Common myeloid progenitor, CD34-positive (primary cell): ENCODE measurements around the gene SLC25A39.

Experiments
- CTCF ChIA-PET: fragments of 350-600 bp; sonication (Branson Sonifier 250); formaldehyde crosslinking; loops from one replicate; lab custom pipeline; 2021; ENCODE audit warnings: antibody characterized with exemption; lab: Charles Lee
- POLR2A ChIA-PET: fragments of 350-600 bp; sonication (Branson Sonifier 250); formaldehyde crosslinking; loops from one replicate; lab custom pipeline; 2021; ENCODE audit warnings: antibody characterized with exemption; lab: Charles Lee
- DNase-seq, 3 donors: peaks; one replicate each; pipeline versions ENCODE4 v3.0.0 to v3.0.0-alpha.2; 2013
- H3K27ac ChIP-seq, 2 experiments: 1 replicate in 1 of 2; 2 replicates in 1 of 2; pipeline ENCODE4 v1.7.0; 2013; ENCODE audit warnings: inconsistent platforms in 2 of 2, low read length in 2 of 2, mild to moderate bottlenecking in 2 of 2, low read depth in 1 of 2, moderate library complexity in 1 of 2; ENCODE audit not compliant: severe bottlenecking in 2 of 2, insufficient read depth in 1 of 2, poor library complexity in 1 of 2
- H3K27me3 ChIP-seq, 5 experiments: replicated peaks in 2 of 5; 1 replicate in 3 of 5; 2 replicates in 2 of 5; pipeline versions ENCODE4 v1.6.1 to v1.7.0; 2013; ENCODE audit warnings: low read length in 4 of 5, mild to moderate bottlenecking in 2 of 5, moderate library complexity in 2 of 5, inconsistent platforms in 1 of 5; ENCODE audit not compliant: insufficient read depth in 5 of 5, control insufficient read depth in 4 of 5
- H3K36me3 ChIP-seq, 4 experiments: 1 replicate in 2 of 4; 2 replicates in 2 of 4; pipeline versions ENCODE4 v1.6.1 to v1.7.0; 2013; ENCODE audit warnings: low read length in 3 of 4, control low read depth in 1 of 4, mild to moderate bottlenecking in 1 of 4; ENCODE audit not compliant: control insufficient read depth in 4 of 4, insufficient read depth in 4 of 4
- H3K4me1 ChIP-seq, 4 experiments: 1 replicate in 3 of 4; 2 replicates in 1 of 4; pipeline versions ENCODE4 v1.6.1 to v1.7.1; 2013; ENCODE audit warnings: low read length in 3 of 4, mild to moderate bottlenecking in 3 of 4, control low read depth in 1 of 4, inconsistent platforms in 1 of 4, moderate library complexity in 1 of 4; ENCODE audit not compliant: control insufficient read depth in 4 of 4, insufficient read depth in 4 of 4; ENCODE audit errors: control extremely low read depth in 1 of 4
- H3K4me3 ChIP-seq, 7 experiments: 1 replicate in 4 of 7; 2 replicates in 3 of 7; pipeline versions ENCODE4 v1.5.1 to v1.7.0; 2013; ENCODE audit warnings: mild to moderate bottlenecking in 7 of 7, low read length in 6 of 7, moderate library complexity in 6 of 7, inconsistent platforms in 2 of 7, low read depth in 2 of 7, control low read depth in 1 of 7; ENCODE audit not compliant: insufficient read depth in 4 of 7, control insufficient read depth in 1 of 7; ENCODE audit errors: extremely low read depth in 1 of 7
- H3K9me3 ChIP-seq, 5 experiments: 1 replicate in 4 of 5; 2 replicates in 1 of 5; pipeline versions ENCODE4 v1.6.1 to v1.7.1; 2013; ENCODE audit warnings: low read length in 4 of 5, mild to moderate bottlenecking in 2 of 5, inconsistent platforms in 1 of 5, low read depth in 1 of 5, moderate library complexity in 1 of 5; ENCODE audit not compliant: control insufficient read depth in 4 of 5, insufficient read depth in 2 of 5; ENCODE audit errors: control extremely low read depth in 1 of 5
- WGBS: methylation state at CpG from one replicate; pipeline ENCODE4 v1.1.5; 2013; ENCODE audit not compliant: insufficient coverage; 5-methylcytosine and 5-hydroxymethylcytosine counted together

SLC25A39 gene

GRCh38 chr17:44297975-44298374 lies 26.6 kb downstream of the SLC25A39 start:
- no peak overlapping the region for H3K27ac ChIP-seq
- WGBS, result 100% methylated on average over 2 of the region's 3 CpGs
- H3K9me3 ChIP-seq, result no peaks in the 10 kb centered on the region
- ChIA-PET CTCF (no interaction called here), POLR2A (interaction anchor here (1.2 kb wide), 1 partner anchor 10 kb away, joined by 3 read pairs; no protein-coding TSS in a partner anchor)
- no peak for DNase-seq
- H3K4me1 ChIP-seq, result no peaks in the 10 kb centered on the region
- no peaks in the 10 kb centered on the region for H3K36me3 ChIP-seq
- no peak overlapping the region for H3K4me3 ChIP-seq
- peaks cover 0 to 1% (median 0%) of the 10 kb centered on the region in 5 experiments for H3K27me3 ChIP-seq

DNA sequence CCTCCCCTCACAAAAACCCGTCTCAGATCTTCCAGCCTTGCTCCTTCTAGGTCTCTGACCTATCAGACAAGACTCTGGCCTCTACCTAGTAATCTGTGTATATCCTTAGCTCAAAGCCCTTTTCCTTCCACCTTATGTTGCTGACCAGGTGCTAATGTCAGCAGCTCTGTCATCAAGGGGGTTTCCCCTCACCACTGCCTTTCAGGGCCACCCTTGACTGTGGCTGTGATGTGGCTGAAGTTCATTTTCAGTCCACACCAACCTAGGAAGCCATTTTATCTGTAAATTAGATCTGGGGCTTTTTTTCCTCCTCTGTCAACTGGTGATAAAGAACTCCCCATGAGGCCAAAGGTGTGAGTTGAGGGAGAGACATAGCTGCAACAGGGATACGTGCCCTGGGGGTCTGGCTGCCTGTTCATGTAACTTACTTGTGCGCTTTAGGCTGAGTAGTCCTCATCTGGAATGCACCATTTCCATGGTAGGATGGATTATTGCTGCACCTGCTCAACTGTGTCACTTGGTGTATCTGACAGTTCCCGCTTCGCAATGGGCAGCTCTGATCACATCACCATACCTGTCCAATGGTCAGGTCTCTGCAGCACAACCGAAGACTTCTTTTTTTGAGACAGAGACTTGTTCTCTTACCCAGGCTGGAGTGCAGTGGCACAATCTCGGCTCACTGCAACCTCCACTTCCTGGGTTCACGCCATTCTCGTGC lies 31.0 kb downstream of the SLC25A39 start:
- no peaks in the 10 kb centered on the region for H3K36me3 ChIP-seq
- H3K27ac ChIP-seq, result no peak overlapping the region
- H3K27me3 ChIP-seq, result peaks cover 0 to 1% (median 0%) of the 10 kb centered on the region in 5 experiments
- H3K4me3 ChIP-seq, result no peak overlapping the region
- POLR2A ChIA-PET, result interaction anchor here (0.6 kb wide), 1 partner anchor 18 kb away, joined by 3 read pairs; no protein-coding TSS in a partner anchor
- no peaks in the 10 kb centered on the region for H3K9me3 ChIP-seq
- H3K4me1 ChIP-seq, result no peaks in the 10 kb centered on the region
- 95% methylated on average over 9 of the region's 9 CpGs for WGBS
- peak in 1 of 3 donors; percentile 15 for DNase-seq
- CTCF ChIA-PET, result no interaction called here

DNA sequence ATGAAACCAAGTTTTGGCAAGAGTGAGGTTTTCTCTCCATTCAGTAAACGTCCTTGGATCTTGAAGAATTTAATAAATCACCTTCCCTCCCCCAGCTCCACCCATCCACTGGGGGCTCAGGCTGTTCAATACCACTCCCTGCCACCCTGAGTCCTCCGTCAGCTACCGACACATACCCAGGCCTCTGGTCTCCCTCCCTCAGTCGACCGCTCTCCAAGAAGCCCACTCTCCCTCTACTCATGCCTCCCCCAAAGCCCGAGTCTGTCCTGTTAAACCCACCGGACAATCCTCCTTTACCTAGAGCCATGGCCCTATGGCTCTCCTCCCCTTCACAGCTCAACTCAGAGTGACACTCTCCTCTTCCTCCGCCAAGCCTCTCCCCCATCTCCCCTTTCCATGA lies 37.0 kb downstream of the SLC25A39 start:
- CTCF ChIA-PET, result interaction anchor here (0.9 to 1.4 kb wide), 2 partner anchors 15 to 46 kb away, joined by 3 to 4 read pairs; no protein-coding TSS in a partner anchor
- WGBS, result 90% methylated on average over 8 of the region's 8 CpGs
- Histone ChIP-seq H3K27ac (peak overlapping the region in 1 of 2 experiments; percentile 54), H3K4me3 (no peak overlapping the region), H3K27me3 (no peaks in the 10 kb centered on the region), H3K9me3 (no peaks in the 10 kb centered on the region), H3K36me3 (no peaks in the 10 kb centered on the region), H3K4me1 (no peaks in the 10 kb centered on the region)
- POLR2A ChIA-PET, result interaction anchor here (0.8 kb wide), 1 partner anchor 10 kb away, joined by 3 read pairs; no protein-coding TSS in a partner anchor
- no peak for DNase-seq

- Histone ChIP-seq H3K4me3 (no peak overlapping the region), H3K4me1 (peaks cover 0 to 17% (median 10%) of the 10 kb centered on the region in 4 experiments), H3K27ac (no peak overlapping the region), H3K27me3 (peaks cover 0 to 4% (median 0%) of the 10 kb centered on the region in 5 experiments), H3K36me3 (no peaks in the 10 kb centered on the region), H3K9me3 (no peaks in the 10 kb centered on the region)
- no peak for DNase-seq
- ChIA-PET CTCF (no interaction called here), POLR2A (interaction anchor here (1.4 kb wide), 1 partner anchor 17 kb away, joined by 3 read pairs; no protein-coding TSS in a partner anchor)
- 100% methylated on average over 3 of the region's 4 CpGs for WGBS
Measured at GRCh38 chr17:44284024-44284400, 40.6 kb downstream of the SLC25A39 start.

DNA sequence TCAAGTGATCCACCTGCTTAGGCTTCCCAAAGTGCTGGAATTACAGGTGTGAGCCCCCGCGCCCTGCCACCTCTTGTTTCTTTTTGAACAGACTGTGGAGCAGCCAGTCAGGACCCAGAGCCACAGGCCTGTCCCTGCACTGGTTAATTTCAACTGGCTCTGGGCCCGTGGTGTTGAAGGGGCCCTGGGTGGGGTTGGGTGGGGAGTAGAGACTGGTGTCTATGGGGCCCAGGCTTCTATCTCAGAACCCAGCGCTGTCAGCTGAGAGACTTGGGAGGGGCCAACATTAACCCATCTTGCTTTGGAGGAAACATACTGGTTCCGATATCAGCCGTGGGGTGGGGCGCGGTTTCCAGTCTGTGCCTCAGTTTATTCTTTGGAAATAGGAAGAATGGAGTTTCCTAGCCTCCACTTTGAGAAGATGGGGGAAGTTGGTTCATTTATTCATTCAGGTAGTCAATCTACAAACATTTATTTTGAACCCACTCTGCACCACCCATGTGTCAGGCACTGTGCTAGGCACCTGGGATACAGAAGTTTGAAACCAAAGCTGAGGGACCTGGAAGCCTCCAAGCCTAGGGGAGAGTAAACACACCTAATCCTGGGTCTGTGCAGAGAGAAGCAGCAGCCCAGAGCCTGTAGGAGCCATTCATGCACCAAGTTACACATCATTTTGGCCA lies 41.1 kb downstream of the SLC25A39 start:
- no peak overlapping the region for H3K27ac ChIP-seq
- H3K27me3 ChIP-seq, result peaks cover 0 to 4% (median 0%) of the 10 kb centered on the region in 5 experiments
- H3K36me3 ChIP-seq, result no peaks in the 10 kb centered on the region
- ChIA-PET CTCF (no interaction called here), POLR2A (interaction anchor here (1.4 kb wide), 1 partner anchor 17 kb away, joined by 3 read pairs; no protein-coding TSS in a partner anchor)
- peaks cover 0 to 19% (median 10%) of the 10 kb centered on the region in 4 experiments for H3K4me1 ChIP-seq
- no peak overlapping the region for H3K4me3 ChIP-seq
- WGBS, result 86% methylated on average over 4 of the region's 8 CpGs
- no peaks in the 10 kb centered on the region for H3K9me3 ChIP-seq
- DNase-seq, result no peak

GRCh38 chr17:44282264-44282663 lies 42.4 kb downstream of the SLC25A39 start:
- 100% methylated on average over 2 of the region's 3 CpGs for WGBS
- no peaks in the 10 kb centered on the region for H3K9me3 ChIP-seq
- ChIA-PET POLR2A (no interaction called here), CTCF (no interaction called here)
- no peak overlapping the region for H3K4me3 ChIP-seq
- H3K27ac ChIP-seq, result no peak overlapping the region
- no peaks in the 10 kb centered on the region for H3K36me3 ChIP-seq
- peaks cover 0 to 4% (median 0%) of the 10 kb centered on the region in 5 experiments for H3K27me3 ChIP-seq
- no peak for DNase-seq
- peaks cover 0 to 19% (median 10%) of the 10 kb centered on the region in 4 experiments for H3K4me1 ChIP-seq
